GM21825 (cell line): ENCODE data around the gene RPEL1.
"Not testable (repeated sequence)": the region's sequence is repeated elsewhere in the genome, so short reads cannot be mapped to it uniquely, and the experiment has no call there.

Source experiments
- ATAC-seq: cut with Tn5 transposase; IDR thresholded peaks from one replicate; pipeline ENCODE4 v1.9.1; 2021; ENCODE audit warnings: mild to moderate bottlenecking, moderate library complexity; ENCODE audit not compliant: unreplicated experiment

The RPEL1 gene

DNA sequence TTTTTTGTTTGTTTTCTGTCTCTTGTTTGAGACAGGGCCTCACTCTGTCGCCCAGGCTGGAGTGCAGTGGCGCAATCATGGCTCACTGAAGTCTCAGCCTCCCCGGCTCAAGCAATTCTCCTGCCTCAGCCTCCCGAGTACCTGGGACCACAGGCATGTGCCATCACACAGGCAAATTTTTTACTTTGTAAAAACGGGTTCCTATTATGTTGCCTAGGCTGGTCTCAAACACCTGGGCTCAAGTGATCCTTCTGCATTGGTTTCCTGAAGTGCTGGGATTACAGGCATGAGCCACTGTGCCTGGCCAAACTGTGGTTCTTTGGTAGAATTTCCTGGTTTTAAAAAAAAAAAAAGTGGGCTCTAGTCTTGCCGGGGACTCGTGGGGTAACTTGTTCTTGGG lies at the start of gene RPEL1:
RPEL1 (plus strand) TSS at position 301 of the 400 bp plus-strand sequence. CDS start 110 bp downstream, outside the sequence.
- not testable (repeated sequence) for ATAC-seq

DNA sequence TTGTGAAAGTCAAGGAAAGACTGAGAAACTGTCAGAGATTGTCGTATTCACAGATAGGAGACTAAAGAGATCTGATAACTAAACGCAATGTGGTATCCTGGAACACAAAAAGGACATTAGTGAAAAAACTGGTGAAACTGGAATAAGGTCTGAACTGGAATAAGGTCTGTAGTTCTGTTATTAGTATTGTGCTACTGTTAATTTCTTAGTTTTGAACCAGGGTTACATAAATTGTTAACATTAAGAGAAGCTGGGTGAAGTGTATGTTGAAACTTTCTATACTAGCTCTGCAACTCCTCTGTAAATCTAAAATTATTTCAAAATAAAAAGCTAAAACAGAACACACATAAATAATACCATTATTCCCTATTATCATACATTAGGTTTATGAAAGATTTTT lies 49.2 kb upstream of the RPEL1 start:
- ATAC-seq = no peak

DNA sequence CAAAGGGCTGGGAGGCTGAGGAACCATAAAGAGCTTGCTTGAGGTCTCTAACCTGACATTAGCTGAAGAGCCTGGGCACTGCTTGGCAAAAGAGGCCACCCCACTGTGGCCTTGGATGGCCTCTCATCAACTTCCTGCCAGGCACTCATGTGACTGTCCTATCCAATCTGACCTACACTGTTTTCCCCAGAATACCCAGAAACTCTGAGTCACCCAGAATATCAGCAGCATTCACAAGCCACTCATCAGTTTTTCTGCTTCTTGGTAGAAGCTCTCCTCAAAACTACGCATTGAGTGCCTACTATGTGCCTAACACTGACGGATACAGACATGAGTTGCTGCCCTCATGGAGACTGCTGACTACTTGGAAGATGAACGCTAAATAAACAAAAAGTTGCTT lies 48.5 kb upstream of the RPEL1 start:
- no peak for ATAC-seq

DNA sequence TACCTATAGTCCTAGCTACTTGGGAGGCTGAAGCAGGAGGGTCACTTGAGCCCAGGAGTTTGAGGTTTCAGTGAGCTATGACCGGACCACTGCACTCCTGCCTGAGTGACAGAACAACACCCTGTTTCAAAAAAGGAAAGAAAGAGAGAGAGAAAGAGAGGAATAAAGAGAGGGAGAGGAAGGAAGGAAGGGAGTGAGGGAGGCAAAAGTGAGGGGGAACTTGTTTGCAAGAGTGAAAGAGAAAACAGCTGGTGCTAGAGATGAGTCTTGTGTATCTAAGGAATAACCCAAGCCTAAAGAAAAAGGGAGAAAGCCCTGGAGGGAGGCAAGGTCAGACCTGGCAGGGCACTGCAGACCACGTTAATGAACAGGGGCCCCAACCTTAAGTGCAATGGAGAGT lies 47.8 kb upstream of the RPEL1 start:
- ATAC-seq = no peak

DNA sequence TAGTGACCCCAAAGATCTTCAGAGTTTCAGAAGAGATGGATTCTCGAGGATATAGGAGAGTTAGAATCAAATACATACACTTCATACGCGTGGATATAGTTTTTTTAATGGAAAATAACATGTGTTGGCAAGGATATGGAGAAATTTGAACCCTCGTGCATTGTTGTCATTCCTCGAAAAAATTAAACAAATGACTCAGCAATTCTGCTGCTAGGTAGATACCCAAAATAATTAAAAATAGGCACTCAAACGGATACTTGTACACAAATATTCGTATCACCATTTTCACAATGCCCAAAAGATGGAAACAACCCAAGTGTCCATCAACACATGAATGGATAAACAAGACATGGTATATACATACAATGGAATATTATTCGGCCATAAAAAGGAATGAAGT lies 47.0 kb upstream of the RPEL1 start:
- no peak for ATAC-seq

DNA sequence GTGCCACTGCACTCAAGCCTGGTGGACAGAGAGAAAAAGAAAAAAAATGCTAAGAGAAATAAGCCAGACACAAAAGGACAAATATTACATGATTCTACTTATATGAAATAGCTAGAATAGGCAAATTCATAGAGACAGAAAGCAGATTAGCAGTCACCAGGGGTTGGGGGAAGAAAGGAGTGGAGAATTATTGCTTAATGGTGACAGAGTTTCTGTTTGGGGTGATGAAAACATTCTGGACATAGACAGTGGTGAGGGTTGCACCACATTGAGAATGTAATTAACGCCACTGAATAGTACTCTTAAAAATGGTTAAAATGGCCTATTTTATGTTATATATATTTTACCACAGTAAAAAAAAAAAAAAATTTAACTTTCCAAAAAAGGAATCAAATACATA lies 46.2 kb upstream of the RPEL1 start:
- no peak for ATAC-seq

DNA sequence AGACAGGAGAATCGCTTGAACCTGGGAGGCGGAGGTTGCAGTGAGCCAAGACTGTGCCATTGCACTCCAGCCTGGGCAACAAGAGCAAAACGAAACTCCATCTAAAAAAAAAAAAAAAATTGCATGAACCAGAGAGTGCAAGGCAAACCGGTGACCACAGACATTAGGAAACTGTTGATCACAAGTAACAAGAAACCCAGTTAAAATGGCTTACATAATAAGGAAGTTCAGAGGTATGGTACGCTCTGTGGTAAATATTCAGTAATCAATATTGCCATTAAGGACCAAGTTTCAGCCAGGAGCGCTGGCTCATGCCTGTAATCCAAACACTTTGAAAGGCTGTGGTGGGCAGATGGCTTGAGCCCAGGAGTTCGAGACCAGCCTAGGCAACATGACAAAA lies 43.4 kb upstream of the RPEL1 start:
- ATAC-seq = no peak

DNA sequence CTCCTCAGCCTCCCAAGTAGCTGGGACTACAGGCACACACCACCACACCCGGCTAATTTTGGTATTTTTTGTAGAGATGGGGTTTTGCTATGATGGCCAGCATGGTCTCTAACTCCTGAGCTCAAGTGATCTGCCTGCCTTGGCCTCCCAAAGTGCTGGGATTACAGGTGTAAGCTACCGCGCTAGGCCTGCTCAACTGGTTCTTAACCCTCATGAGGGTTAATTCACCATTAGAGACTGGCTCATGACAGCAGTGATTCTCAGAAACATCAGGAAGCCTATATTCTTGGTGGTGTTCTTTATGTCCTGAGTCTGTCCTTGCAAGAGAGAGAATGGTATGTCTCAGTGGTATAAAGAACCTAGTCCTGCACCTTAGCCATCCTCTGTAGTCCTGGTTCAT lies 42.2 kb upstream of the RPEL1 start:
- no peak for ATAC-seq

DNA sequence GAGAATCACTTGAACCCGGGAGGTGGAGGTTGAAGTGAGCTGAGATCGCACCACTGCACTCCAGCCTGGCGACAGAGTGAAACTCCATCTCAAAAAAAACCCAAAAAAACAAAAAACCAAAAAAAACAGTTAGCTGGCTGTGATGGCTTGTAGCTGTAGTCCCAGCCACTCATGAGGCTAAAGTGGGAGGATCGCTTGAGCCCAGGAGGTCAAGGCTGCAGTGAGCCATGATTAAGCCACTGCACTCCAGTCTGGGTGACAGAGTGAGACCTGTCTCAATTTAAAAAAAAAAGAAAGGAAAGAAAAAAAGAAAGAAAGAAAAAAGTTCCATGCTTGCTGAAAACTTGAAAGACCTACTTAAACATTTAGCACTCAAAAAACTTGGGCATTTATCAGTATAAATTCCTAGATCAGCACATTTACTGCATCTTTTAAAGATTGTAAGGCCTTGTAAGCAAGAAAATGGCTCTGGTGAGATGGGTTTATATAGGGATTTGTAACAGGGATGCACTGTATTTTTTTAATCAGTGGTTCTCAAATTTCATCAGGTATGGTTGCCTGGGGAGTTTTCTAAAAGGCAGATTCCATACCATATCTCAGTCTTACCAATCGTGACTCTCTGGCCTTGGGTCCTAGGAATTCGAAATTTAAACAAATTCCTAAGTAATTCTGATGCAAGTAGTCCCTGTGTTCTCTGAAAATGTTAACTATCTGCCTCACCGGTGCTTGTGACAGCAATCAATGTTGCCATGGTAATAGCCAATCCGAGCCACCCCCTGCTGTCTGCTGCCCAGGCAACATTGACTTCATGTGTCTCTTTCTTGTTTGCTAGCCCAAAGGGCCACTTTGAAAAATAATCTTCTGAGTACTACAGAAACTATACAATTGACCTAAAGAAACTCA lies 41.1 kb upstream of the RPEL1 start:
- no peak for ATAC-seq

DNA sequence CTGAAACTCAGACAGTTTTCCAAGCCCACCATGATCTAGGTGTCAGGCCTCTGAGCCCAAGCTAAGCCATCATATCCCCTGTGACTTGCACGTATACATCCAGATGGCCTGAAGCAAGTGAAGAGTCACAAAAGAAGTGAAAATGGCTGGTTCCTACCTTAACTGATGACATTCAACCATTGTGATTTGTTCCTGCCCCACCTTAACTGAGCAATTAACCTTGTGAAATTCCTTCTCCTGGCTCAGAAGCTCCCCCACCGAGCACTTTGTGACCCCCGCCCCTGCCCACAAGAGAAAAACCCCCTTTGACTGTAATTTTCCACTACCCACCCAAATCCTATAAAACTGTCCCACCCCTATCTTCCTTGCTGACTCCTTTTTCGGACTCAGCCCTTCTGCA lies 40.3 kb upstream of the RPEL1 start:
- not testable (repeated sequence) for ATAC-seq

DNA sequence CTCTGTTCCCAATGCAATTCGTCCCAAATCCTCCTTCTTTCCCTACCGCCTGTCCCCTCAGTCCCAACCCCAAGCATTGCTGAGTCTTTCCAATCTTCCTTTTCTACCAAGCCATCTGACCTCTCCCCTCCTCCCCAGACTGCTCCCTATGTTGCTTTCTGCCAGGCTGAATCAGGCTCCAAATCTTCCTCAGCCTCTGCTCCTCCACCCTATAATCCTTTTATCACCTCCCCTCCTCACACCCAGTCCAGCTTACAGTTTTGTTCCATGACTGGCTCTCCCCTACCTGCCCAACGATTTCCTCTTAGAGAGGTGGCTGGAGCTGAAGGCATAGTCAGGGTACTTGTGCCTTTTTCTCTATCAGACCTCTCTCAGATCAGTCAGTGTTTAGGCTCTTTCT lies 39.0 kb upstream of the RPEL1 start:
- ATAC-seq = not testable (repeated sequence)

DNA sequence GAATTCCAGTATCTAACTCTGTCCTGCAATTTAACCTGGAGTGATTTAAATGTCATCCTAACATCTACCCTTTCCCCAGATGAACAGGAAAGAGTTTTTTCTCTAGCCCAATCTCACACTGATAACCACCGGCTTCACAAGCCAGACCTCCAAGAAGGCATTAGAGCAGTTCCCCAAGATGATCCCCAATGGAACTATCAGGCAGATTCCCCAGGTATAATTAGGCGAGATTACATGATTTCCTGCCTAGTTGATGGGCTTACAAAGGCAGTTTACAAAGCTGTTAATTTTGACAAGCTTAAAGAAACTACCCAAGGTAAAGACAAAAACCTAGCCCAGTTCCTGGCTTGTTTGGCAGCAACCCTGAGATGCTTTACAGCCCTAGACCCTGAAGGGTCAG lies 38.5 kb upstream of the RPEL1 start:
- ATAC-seq = no peak

DNA sequence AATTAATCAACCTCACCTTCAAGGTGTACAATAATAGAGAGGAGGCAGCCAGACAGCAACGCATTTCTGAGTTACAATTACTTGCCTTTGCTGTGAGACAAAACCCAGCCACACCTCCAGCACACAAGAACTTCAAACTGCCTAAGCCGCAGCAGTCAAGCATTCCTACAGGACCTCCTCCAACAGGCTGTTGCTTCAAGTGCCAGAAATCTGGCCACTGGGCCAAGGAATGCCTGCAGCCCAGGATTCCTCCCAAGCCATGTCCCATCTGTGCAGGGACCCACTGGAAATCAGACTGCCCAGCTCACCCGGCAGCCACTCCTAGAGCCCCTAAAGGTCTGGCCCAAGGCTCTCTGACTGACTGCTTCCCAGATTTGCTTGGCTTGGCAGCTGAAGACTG lies 38.0 kb upstream of the RPEL1 start:
- not testable (repeated sequence) for ATAC-seq

DNA sequence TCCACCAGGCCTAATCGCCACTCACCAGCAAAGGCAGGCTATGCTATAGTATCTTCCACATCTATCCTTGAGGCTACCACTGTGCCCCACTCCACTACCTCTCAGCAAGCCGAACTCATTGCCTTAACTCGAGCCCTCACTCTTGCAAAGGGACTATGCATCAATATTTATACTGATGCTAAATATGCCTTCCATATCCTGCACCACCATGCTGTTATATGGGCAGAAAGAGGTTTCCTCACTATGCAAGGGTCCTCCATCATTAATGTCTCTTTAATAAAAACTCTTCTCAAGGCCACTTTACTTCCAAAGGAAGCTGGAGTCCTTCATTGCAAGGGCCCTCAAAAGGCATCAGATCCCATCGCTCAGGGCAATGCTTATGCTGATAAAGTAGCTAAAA lies 35.4 kb upstream of the RPEL1 start:
- not testable (repeated sequence) for ATAC-seq

DNA sequence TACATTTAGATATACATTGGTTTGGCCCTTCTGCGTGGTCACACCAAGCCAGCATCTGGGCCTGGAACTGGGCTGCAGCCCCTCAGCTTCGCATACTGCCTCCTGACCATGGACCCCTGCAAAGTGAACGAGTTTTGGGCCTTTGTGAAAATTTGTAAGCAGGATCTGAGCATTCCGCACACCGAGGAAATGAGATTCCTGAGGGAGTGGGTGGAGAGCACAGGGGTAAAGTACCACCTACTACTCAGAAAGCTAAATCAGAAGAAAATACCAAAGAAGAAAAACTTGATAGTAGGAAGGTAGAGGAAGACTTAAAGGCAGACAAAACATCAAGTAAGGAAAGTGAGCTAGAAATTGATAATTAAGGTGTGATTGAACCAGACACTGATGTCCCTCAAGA lies 30.1 kb upstream of the RPEL1 start:
- no peak for ATAC-seq

DNA sequence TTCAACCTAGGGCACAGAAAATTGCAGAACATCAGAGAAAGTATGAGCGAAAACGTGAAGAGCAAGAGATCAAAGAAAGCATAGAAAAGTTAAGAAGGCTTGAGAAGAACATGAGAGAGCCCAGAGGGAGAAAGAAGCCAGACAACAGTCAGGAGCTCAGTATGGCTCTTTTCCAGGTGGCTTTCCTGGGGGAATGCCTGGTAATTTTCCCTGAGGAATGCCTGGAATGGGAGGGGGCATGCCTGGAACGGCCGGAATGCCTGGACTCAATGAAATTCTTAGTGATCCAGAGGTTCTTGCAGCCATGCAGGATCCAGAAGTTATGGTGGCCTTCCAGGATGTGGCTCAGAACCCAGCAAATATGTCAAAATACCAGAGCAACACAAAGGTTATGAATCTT lies 29.3 kb upstream of the RPEL1 start:
- ATAC-seq = not testable (repeated sequence)

DNA sequence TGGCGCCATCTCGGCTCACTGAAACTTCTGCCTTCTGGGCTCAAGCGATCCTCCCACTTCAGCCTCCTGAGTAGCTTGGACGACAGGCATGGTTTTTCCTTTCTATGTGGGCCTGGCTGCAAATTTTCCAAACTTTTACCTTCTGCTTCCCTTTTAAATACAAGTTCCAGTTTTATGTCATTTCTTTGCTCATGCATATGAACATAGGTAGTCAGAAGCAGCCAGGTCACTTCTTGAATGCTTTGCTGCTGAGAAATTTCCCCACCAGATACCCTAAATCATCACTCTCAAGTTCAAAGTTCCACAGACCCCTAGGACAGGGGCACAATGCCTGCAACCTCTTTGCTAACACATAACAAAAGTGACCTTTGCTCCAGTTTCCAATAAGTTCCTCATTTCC lies 21.6 kb upstream of the RPEL1 start:
- no peak for ATAC-seq

DNA sequence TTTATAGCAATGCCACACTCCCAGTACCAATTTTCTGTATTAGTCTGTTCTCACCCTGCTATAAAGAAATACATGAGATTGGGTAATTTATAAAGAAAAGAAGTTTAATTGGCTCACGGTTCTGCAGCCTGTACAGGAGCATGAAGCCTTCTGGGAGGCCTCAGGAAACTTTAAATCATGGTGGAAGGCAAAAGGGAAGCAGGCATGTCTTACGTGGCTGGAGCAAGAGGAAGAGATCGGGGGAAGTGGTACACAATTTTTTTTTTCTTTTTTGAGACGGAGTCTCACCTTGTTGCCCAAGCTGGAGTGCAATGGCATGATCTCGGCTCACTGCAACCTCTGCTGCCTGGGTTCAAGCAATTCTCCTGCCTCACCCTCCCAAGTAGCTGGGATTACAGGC lies 21.0 kb upstream of the RPEL1 start:
- ATAC-seq = not testable (repeated sequence)

DNA sequence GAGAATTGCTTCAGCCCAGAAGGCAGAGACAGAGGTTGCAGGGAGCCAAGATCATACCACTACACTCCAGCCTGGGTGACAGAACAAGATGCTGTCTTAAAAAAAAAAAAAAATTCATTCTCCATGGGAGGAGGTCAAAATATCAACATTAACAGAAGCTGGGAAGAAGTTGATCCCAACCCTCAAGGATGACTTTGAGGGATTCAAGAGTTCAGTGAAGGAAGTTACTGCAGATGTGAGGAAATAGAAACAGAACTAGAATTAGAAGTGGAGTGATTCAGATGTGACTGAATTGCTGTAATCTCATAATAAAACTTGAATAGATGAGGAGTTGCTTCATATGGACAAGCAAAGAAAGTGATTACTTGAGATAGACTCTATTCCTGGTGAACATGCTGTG lies 19.7 kb upstream of the RPEL1 start:
- ATAC-seq = no peak

DNA sequence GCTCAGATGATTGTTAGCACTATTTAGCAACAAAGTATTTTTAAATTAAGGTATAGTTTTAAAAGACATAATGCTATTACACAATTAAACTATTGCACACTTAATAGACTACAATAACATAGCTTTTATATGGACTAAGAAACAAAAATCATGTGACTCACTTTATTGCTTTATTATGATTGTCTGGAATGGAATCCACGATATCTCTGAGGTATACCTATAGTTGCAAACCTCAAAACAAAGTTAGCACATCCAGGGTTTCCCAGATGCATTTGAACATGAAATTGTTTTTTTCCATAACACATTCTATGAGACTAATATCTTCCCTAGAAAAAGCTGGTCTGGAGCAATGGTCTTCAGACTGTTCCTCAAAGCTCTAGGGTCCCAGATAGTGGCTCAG lies 18.3 kb upstream of the RPEL1 start:
- no peak for ATAC-seq

DNA sequence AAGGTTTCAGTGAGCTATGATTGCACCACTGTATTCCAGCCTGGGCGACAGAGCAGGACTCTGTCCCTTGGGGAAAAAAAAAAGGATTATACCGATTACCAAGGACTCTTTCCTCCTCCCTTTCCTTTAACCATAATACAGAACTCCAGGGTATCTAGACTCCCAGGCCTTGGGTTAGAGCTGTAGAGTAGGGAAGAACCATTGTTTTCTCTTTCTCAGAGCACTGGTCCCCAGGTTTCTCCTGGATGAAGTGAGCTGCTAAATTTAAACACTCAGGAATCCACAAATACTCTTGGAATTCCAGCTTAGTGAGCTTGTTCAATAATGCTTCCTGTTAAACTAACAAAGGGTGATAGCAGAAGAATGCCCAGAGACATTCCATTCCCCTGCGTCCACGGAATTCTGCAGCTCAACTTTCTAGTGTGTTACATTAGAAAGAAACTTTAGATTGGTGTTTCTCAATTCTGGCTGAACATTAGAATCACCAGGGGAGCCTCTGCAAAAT lies 14.6 kb upstream of the RPEL1 start:
- no peak for ATAC-seq

DNA sequence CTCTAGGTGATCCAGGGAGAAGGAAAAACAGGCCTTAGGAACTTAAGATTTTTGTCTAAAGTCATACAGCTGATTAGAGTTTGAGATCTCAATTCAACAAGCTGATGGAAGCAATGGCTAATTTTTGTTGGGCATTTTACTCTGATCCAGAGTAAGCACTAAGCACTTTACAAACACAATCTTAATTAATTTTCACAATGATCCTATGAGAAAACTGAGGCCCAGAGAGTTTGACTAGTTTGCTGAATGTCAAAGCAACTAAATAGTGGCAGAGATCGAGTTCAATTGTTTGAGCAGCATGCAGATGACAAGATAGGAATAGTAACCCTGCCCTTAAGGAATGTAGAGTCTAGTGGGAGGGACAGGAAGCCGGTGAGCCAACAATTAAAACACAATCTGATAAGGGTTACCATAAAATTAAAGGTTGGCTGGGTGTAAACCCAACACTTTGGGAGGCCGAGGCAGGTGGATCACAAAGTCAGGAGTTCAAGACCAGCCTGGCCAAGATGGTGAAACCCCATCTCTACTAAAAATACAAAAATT lies 13.5 kb upstream of the RPEL1 start:
- no peak for ATAC-seq
